ENCODE results near the gene MEIS2.

GRCh38 chr15:36936613-36937012, 163.7 kb downstream of the MEIS2 start:
- TF ChIP-seq CTCF (IDR thresholded peaks at IDR 0.05; ENCODE audit: insufficient read depth, low read length) (no peak), POLR2AphosphoS5 (IDR thresholded peaks at IDR 0.05; ENCODE audit: low read depth) (no peak), SPI1 (IDR thresholded peaks at IDR 0.05; ENCODE audit: borderline replicate concordance, low read depth) (no peak), REST (IDR thresholded peaks at IDR 0.05; ENCODE audit: insufficient replicate concordance, low read depth) (no peak), GABPA (IDR thresholded peaks at IDR 0.05; ENCODE audit: low read depth) (no peak)
